Measurements from ENCODE around the gene R3HDM1. TPM values are rescaled to one million over a fixed set of nuclear protein-coding genes. Genes with fewer than 3 reads are reported as not detected.
"Not testable (repeated sequence)": the region's sequence is repeated elsewhere in the genome, so short reads cannot be mapped to it uniquely, and the experiment has no call there.

The R3HDM1 gene
- total RNA-seq, 4 donors from 2014 or later: 13.1 to 56.6 (median 19.6) TPM

GRCh38 chr2:135708159-135708558, 176.9 kb downstream of the R3HDM1 start:
- no peak for DNase-seq (ENCODE audit: extremely low spot score)
- intact Hi-C loops (cut with DNase I): no loop called here
- TF ChIP-seq POLR2AphosphoS5 (IDR thresholded peaks at IDR 0.05) (no peak), CTCF (IDR thresholded peaks at IDR 0.05) (no peak)
- peaks cover 0 to 13% (median 2%) of the 10 kb centered on the region in 4 donors for H3K36me3 ChIP-seq
- 90% methylated on average over 4 of the region's 4 CpGs for WGBS
- no peaks in the 10 kb centered on the region for H3K4me1 ChIP-seq
- no peak overlapping the region for H3K4me3 ChIP-seq
- no peaks in the 10 kb centered on the region for H3K9me3 ChIP-seq
- H3K27ac ChIP-seq (replicated peaks in 1 of 4): no peak overlapping the region
- H3K27me3 ChIP-seq: no peaks in the 10 kb centered on the region

- no peak for DNase-seq (ENCODE audit: extremely low spot score)
- no peak overlapping the region for H3K4me3 ChIP-seq
- TF ChIP-seq POLR2A (IDR thresholded peaks at IDR 0.05; ENCODE audit: low read depth) (no peak), CTCF (IDR thresholded peaks at IDR 0.05) (peak; percentile 83 to 98 (median 93))
- H3K4me1 ChIP-seq: no peaks in the 10 kb centered on the region
- peaks cover 0 to 18% (median 3%) of the 10 kb centered on the region in 4 donors for H3K36me3 ChIP-seq
- H3K27ac ChIP-seq (replicated peaks in 1 of 4): no peak overlapping the region
- WGBS: 47% methylated on average over 6 of the region's 6 CpGs
- intact Hi-C loops (cut with DNase I): loop anchor here (2.0 kb wide), 1 partner anchor 705 kb away; no protein-coding TSS in a partner anchor
- no peaks in the 10 kb centered on the region for H3K27me3 ChIP-seq
- no peaks in the 10 kb centered on the region for H3K9me3 ChIP-seq
These were observed 178.7 kb downstream of the R3HDM1 start for GRCh38 chr2:135709992-135710391.

- 87% methylated on average over 9 of the region's 9 CpGs for WGBS
- peaks cover 11 to 60% (median 32%) of the 10 kb centered on the region in 4 donors for H3K36me3 ChIP-seq
- H3K9me3 ChIP-seq; H3K4me1 ChIP-seq; H3K27ac ChIP-seq (replicated peaks in 1 of 4); H3K27me3 ChIP-seq; H3K4me3 ChIP-seq; DNase-seq (ENCODE audit: extremely low spot score); intact Hi-C loops (cut with DNase I): not testable (repeated sequence)
These were observed 183.8 kb downstream of the R3HDM1 start for GRCh38 chr2:135715086-135715485.

- no peak overlapping the region for H3K4me3 ChIP-seq
- intact Hi-C loops (cut with DNase I): no loop called here
- WGBS: 86% methylated on average over 2 of the region's 2 CpGs
- no peak for DNase-seq (ENCODE audit: extremely low spot score)
- H3K9me3 ChIP-seq: no peaks in the 10 kb centered on the region
- TF ChIP-seq EP300 (IDR thresholded peaks at IDR 0.05): no peak
- TF ChIP-seq CTCF (IDR thresholded peaks at IDR 0.05): no peak
- no peak for TF ChIP-seq POLR2A (IDR thresholded peaks at IDR 0.05; ENCODE audit: low read depth)
- TF ChIP-seq POLR2AphosphoS5 (IDR thresholded peaks at IDR 0.05): no peak
- H3K4me1 ChIP-seq: no peaks in the 10 kb centered on the region
- H3K27ac ChIP-seq (replicated peaks in 1 of 4): no peak overlapping the region
- H3K27me3 ChIP-seq: no peaks in the 10 kb centered on the region
- peaks cover 10 to 24% (median 14%) of the 10 kb centered on the region in 4 donors for H3K36me3 ChIP-seq
These were observed 196.9 kb downstream of the R3HDM1 start for GRCh38 chr2:135728064-135728743.

- TF ChIP-seq POLR2AphosphoS5 (IDR thresholded peaks at IDR 0.05) (no peak), CTCF (IDR thresholded peaks at IDR 0.05) (no peak), POLR2A (IDR thresholded peaks at IDR 0.05; ENCODE audit: low read depth) (no peak), EP300 (IDR thresholded peaks at IDR 0.05) (no peak)
- WGBS: 95% methylated on average over 5 of the region's 5 CpGs
- H3K27ac ChIP-seq (replicated peaks in 1 of 4): no peak overlapping the region
- intact Hi-C loops (cut with DNase I): no loop called here
- H3K36me3 ChIP-seq: no peaks in the 10 kb centered on the region
- no peak overlapping the region for H3K4me3 ChIP-seq
- no peaks in the 10 kb centered on the region for H3K27me3 ChIP-seq
- DNase-seq (ENCODE audit: extremely low spot score): no peak
- no peaks in the 10 kb centered on the region for H3K4me1 ChIP-seq
- no peaks in the 10 kb centered on the region for H3K9me3 ChIP-seq
These were observed 201.3 kb downstream of the R3HDM1 start for GRCh38 chr2:135732561-135732960.

Measured in esophagus muscularis mucosa (tissue), 4 donors.